Peyer's patch (tissue), 4 donors: ENCODE measurements around the gene NME7.

Experiments used
- CTCF ChIP-seq, 6 experiments: fragments of 450-650 bp in 4 of 6; fragments of 200-600 bp in 2 of 6; sonication (generic) in 1 of 6; IDR thresholded peaks; one replicate each; pipeline ENCODE4 v1.5.1; 2017 to 2019; ENCODE audit warnings: antibody characterized with exemption in 6 of 6, mild to moderate bottlenecking in 3 of 6, moderate library complexity in 1 of 6
- POLR2A ChIP-seq, 2 donors: fragments of 450-650 bp; IDR thresholded peaks; one replicate each; pipeline ENCODE4 v1.5.1; 2017; ENCODE audit warnings: antibody characterized with exemption in 2 of 2, mild to moderate bottlenecking in 2 of 2, moderate library complexity in 2 of 2

- TF ChIP-seq POLR2A (IDR thresholded peaks at IDR 0.05) (no peak), CTCF (IDR thresholded peaks at IDR 0.05) (peak in 2 of 6 experiments; percentile 3 to 7)
These were observed 228.5 kb downstream of the NME7 start for GRCh38 chr1:169138866-169139670.
